Measurements from ENCODE around the gene TAL1. TPM values are rescaled to one million over a fixed set of nuclear protein-coding genes. Genes with fewer than 3 reads are reported as not detected.

TAL1 gene
- total and polyA plus RNA-seq, 2 donors (not counting 1 experiment from before 2014, with no cell fraction given), result 0.01 TPM; not detected in 1

DNA sequence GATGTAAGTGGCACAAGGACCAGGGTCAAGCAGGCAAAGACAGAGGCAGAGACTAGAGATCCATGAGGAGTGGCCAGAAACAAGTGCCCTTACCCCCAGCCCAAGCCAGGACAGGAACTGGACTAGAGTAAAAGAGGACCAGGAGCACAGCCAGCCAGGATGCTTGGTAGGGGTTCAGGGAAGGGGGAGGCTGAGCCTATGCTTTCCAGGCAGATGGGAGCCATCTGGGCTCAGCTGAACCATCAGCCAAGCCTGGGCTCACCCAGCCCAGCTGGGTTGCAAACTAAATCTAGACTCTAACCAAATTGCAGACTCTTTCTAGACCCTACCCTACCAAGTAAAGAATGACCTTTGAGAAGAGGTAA lies 57.4 kb downstream of the TAL1 start:
- Histone ChIP-seq H3K9ac (ENCODE audit: insufficient read depth, low read length) (no peak overlapping the region), H3K9me3 (ENCODE audit: control insufficient read depth, insufficient read depth, low read depth, low read length) (no peaks in the 10 kb centered on the region), H2AFZ (ENCODE audit: low read length) (no peak overlapping the region), H3K4me1 (ENCODE audit: control insufficient read depth, extremely low read depth, insufficient read depth, low read length) (no peaks in the 10 kb centered on the region), H3K27me3 (ENCODE audit: control insufficient read depth, insufficient read depth, low read length) (no peaks in the 10 kb centered on the region), H3K36me3 (ENCODE audit: control insufficient read depth, insufficient read depth, low read length) (no peaks in the 10 kb centered on the region), H3K4me2 (ENCODE audit: extremely low read depth, insufficient read depth, low read length) (no peak overlapping the region), H3K4me3 (replicated peaks in 1 of 4; ENCODE audit: control extremely low read depth in 1 of 4, insufficient read depth in 1 of 4, low read depth in 3 of 4, low read length in 4 of 4) (no peak overlapping the region), H3K27ac (ENCODE audit: insufficient read depth, low read length) (no peak overlapping the region), H3K79me2 (ENCODE audit: control insufficient read depth, insufficient read depth, low read length) (no peaks in the 10 kb centered on the region), H4K20me1 (ENCODE audit: control insufficient read depth, extremely low read depth, insufficient read depth, low read length) (no peaks in the 10 kb centered on the region)
- no peak for DNase-seq (ENCODE audit: low read depth in 2 of 2)
- TF ChIP-seq EZH2 (IDR thresholded peaks at IDR 0.05; ENCODE audit: low read length, missing control alignments), result no peak
- TF ChIP-seq, protein P1, sequence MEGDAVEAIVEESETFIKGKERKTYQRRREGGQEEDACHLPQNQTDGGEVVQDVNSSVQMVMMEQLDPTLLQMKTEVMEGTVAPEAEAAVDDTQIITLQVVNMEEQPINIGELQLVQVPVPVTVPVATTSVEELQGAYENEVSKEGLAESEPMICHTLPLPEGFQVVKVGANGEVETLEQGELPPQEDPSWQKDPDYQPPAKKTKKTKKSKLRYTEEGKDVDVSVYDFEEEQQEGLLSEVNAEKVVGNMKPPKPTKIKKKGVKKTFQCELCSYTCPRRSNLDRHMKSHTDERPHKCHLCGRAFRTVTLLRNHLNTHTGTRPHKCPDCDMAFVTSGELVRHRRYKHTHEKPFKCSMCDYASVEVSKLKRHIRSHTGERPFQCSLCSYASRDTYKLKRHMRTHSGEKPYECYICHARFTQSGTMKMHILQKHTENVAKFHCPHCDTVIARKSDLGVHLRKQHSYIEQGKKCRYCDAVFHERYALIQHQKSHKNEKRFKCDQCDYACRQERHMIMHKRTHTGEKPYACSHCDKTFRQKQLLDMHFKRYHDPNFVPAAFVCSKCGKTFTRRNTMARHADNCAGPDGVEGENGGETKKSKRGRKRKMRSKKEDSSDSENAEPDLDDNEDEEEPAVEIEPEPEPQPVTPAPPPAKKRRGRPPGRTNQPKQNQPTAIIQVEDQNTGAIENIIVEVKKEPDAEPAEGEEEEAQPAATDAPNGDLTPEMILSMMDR (conservative IDR thresholded peaks at IDR 0.05 in 1 of 2, IDR thresholded peaks at IDR 0.05 in 1 of 2; ENCODE audit: low read depth in 1 of 2, low read length in 2 of 2), result no peak

- Histone ChIP-seq H3K4me3 (replicated peaks in 1 of 4; ENCODE audit: control extremely low read depth in 1 of 4, insufficient read depth in 1 of 4, low read depth in 3 of 4, low read length in 4 of 4) (no peak overlapping the region), H3K4me1 (ENCODE audit: control insufficient read depth, extremely low read depth, insufficient read depth, low read length) (no peaks in the 10 kb centered on the region), H4K20me1 (ENCODE audit: control insufficient read depth, extremely low read depth, insufficient read depth, low read length) (no peaks in the 10 kb centered on the region), H3K4me2 (ENCODE audit: extremely low read depth, insufficient read depth, low read length) (no peak overlapping the region), H3K27me3 (ENCODE audit: control insufficient read depth, insufficient read depth, low read length) (no peaks in the 10 kb centered on the region), H2AFZ (ENCODE audit: low read length) (no peak overlapping the region), H3K9me3 (ENCODE audit: control insufficient read depth, insufficient read depth, low read depth, low read length) (no peaks in the 10 kb centered on the region), H3K9ac (ENCODE audit: insufficient read depth, low read length) (no peak overlapping the region), H3K27ac (ENCODE audit: insufficient read depth, low read length) (no peak overlapping the region), H3K79me2 (ENCODE audit: control insufficient read depth, insufficient read depth, low read length) (no peaks in the 10 kb centered on the region), H3K36me3 (ENCODE audit: control insufficient read depth, insufficient read depth, low read length) (no peaks in the 10 kb centered on the region)
- no peak for DNase-seq (ENCODE audit: low read depth in 2 of 2)
- TF ChIP-seq, protein P1 (conservative IDR thresholded peaks at IDR 0.05 in 1 of 2, IDR thresholded peaks at IDR 0.05 in 1 of 2; ENCODE audit: low read depth in 1 of 2, low read length in 2 of 2), result no peak
- TF ChIP-seq EZH2 (IDR thresholded peaks at IDR 0.05; ENCODE audit: low read length, missing control alignments), result no peak
Observed at GRCh38 chr1:47172782-47173181, 59.2 kb downstream of the TAL1 start.

Other genes starting within 250 kb of the TAL1 start
- not detected in 2 replicates for gene CYP4X1, start 208.6 kb downstream of the TAL1 start, total RNA-seq
- gene CYP4X1, start 208.6 kb downstream of the TAL1 start, polyA plus RNA-seq, result 0.02 TPM in 1 of 2 replicates, not detected in the other
- gene CYP4Z1, start 165.0 kb downstream of the TAL1 start, total RNA-seq, result not detected in 2 replicates
- not detected in 2 replicates for gene CYP4Z1, start 165.0 kb downstream of the TAL1 start, polyA plus RNA-seq
- not detected in 2 replicates for gene CYP4A22, start 94.8 kb downstream of the TAL1 start, total RNA-seq
- not detected in 2 replicates for gene CYP4A22, start 94.8 kb downstream of the TAL1 start, polyA plus RNA-seq
- not detected in 2 replicates for gene PDZK1IP1, start 42.2 kb downstream of the TAL1 start, total RNA-seq
- gene PDZK1IP1, start 42.2 kb downstream of the TAL1 start, polyA plus RNA-seq, result not detected in 2 replicates
- 3.1 and 5.8 TPM in 2 replicates for gene STIL, start 81.9 kb upstream of the TAL1 start, total RNA-seq
- gene STIL, start 81.9 kb upstream of the TAL1 start, polyA plus RNA-seq, result 6.2 and 17.1 TPM in 2 replicates
- 65.1 and 66.8 TPM in 2 replicates for gene CMPK1, start 101.6 kb upstream of the TAL1 start, total RNA-seq
- 63.7 and 87.4 TPM in 2 replicates for gene CMPK1, start 101.6 kb upstream of the TAL1 start, polyA plus RNA-seq
- gene FOXE3, start 184.1 kb upstream of the TAL1 start, total RNA-seq, result not detected in 2 replicates
- gene FOXE3, start 184.1 kb upstream of the TAL1 start, polyA plus RNA-seq, result 0.03 TPM in 1 of 2 replicates, not detected in the other
- gene FOXD2, start 205.8 kb upstream of the TAL1 start, total RNA-seq, result 0.51 and 0.83 TPM in 2 replicates
- 0.08 and 0.19 TPM in 2 replicates for gene FOXD2, start 205.8 kb upstream of the TAL1 start, polyA plus RNA-seq

Measured in fibroblast of lung (primary cell).